CD4-positive, alpha-beta T cell treated with Interleukin-15 for 1 hour (primary cell): ENCODE results near the gene TSPAN15.

Source experiments
- DNase-seq: peaks from one replicate; pipeline ENCODE4 v3.0.0-alpha.2; 2020

TSPAN15 gene

GRCh38 chr10:69418052-69418752, 33.1 kb upstream of the TSPAN15 start:
- DNase-seq = no peak

GRCh38 chr10:69419096-69419743, 32.0 kb upstream of the TSPAN15 start:
- no peak for DNase-seq

- no peak for DNase-seq
These were observed 31.5 kb upstream of the TSPAN15 start for GRCh38 chr10:69419744-69420126.

- no peak for DNase-seq
These were observed 29.5 kb upstream of the TSPAN15 start for GRCh38 chr10:69421611-69422308.

GRCh38 chr10:69422676-69423075, 28.6 kb upstream of the TSPAN15 start:
- DNase-seq = no peak

- DNase-seq = no peak
These were observed 26.2 kb upstream of the TSPAN15 start for GRCh38 chr10:69425041-69425440.

GRCh38 chr10:69425511-69426298, 25.6 kb upstream of the TSPAN15 start:
- peak; percentile 61 for DNase-seq

GRCh38 chr10:69426376-69426727, 24.9 kb upstream of the TSPAN15 start:
- no peak for DNase-seq

- no peak for DNase-seq
These were observed 23.1 kb upstream of the TSPAN15 start for GRCh38 chr10:69428165-69428564.

GRCh38 chr10:69434169-69434568, 17.1 kb upstream of the TSPAN15 start:
- no peak for DNase-seq

- DNase-seq = no peak
These were observed 16.3 kb upstream of the TSPAN15 start for GRCh38 chr10:69434926-69435325.

- no peak for DNase-seq
These were observed 15.2 kb upstream of the TSPAN15 start for GRCh38 chr10:69435966-69436520.

GRCh38 chr10:69437321-69438259, 13.7 kb upstream of the TSPAN15 start:
- no peak for DNase-seq

- DNase-seq = no peak
These were observed 12.5 kb upstream of the TSPAN15 start for GRCh38 chr10:69438536-69439349.

- DNase-seq = no peak
These were observed 11.9 kb upstream of the TSPAN15 start for GRCh38 chr10:69439350-69439739.

GRCh38 chr10:69439813-69440506, 11.3 kb upstream of the TSPAN15 start:
- no peak for DNase-seq

- no peak for DNase-seq
These were observed 7.9 kb upstream of the TSPAN15 start for GRCh38 chr10:69443354-69443753.

- DNase-seq = no peak
These were observed 6.2 kb upstream of the TSPAN15 start for GRCh38 chr10:69445041-69445440.

- no peak for DNase-seq
These were observed 5.0 kb upstream of the TSPAN15 start for GRCh38 chr10:69446229-69446628.

- no peak for DNase-seq
These were observed 4.6 kb upstream of the TSPAN15 start for GRCh38 chr10:69446650-69447151.
